Prostate gland (tissue), 2 donors: ENCODE measurements around the gene RAB15.

Source experiments
- POLR2AphosphoS5 ChIP-seq: sonication (generic); formaldehyde crosslinking; IDR thresholded peaks from one replicate; pipeline ENCODE4 v1.6.1; 2017; ENCODE audit warnings: antibody characterized with exemption
- TF ChIP-seq, protein P1 (sequence below), 4 experiments: fragments of 200-600 bp in 2 of 4; fragments of 450-650 bp in 2 of 4; sonication (generic) in 2 of 4; IDR thresholded peaks; 1 replicate in 3 of 4; 2 replicates in 1 of 4; pipeline ENCODE4 v1.5.1; 2016 to 2019; ENCODE audit warnings: antibody characterized with exemption in 4 of 4, mild to moderate bottlenecking in 2 of 4, moderate library complexity in 2 of 4

DNA sequence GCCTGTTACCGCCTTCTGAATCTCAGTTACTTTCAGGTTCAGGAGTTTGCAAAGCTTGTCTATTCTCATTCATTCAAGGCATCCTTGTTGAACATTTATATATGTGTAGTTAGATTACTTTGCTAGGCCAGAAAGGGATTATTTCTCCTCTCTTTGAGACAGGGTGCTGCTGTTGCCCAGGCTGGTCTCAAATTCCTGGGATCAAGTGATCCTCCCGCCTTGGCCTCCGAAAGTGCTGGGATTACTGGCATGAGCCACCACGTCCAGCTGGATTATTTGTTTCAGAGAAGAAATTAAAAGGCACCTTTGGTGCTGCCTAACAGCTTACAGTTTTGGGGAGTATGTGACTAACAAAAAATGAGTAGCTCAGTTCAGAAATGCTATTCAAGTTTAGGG is 57.1 kb downstream of the RAB15 start:
- TF ChIP-seq POLR2AphosphoS5 = no peak
- TF ChIP-seq, protein P1, sequence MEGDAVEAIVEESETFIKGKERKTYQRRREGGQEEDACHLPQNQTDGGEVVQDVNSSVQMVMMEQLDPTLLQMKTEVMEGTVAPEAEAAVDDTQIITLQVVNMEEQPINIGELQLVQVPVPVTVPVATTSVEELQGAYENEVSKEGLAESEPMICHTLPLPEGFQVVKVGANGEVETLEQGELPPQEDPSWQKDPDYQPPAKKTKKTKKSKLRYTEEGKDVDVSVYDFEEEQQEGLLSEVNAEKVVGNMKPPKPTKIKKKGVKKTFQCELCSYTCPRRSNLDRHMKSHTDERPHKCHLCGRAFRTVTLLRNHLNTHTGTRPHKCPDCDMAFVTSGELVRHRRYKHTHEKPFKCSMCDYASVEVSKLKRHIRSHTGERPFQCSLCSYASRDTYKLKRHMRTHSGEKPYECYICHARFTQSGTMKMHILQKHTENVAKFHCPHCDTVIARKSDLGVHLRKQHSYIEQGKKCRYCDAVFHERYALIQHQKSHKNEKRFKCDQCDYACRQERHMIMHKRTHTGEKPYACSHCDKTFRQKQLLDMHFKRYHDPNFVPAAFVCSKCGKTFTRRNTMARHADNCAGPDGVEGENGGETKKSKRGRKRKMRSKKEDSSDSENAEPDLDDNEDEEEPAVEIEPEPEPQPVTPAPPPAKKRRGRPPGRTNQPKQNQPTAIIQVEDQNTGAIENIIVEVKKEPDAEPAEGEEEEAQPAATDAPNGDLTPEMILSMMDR (IDR thresholded peaks at IDR 0.05) = no peak
